ENCODE data around the gene SLC35E1.
A peak's percentile ranks its signal among the peaks of the same experiment; 100 is the strongest.

The SLC35E1 gene

DNA sequence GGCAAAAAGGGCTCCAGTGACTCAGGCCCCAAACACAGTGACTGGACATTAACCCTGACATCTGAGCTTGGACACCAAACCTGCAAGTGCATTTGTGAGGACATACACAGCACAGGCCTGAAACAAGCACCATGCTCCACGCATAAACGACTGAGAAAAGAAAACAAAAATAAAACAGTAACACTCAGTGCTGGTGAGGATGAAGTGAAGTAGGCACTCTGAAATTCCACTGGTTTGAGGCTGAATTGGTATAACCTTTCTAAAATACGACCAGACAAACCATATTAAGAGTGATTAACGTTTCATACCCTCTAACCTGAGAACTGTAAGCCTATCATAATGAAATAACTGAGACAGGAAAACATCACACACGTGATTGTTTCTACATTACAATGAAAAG is 5.5 kb downstream of the SLC35E1 start:
- Histone ChIP-seq H3K27ac (peak overlapping the region; percentile 86), H3K27me3 (no peaks in the 10 kb centered on the region), H3K4me3 (ENCODE audit: low read depth in 1 of 2, low read length in 1 of 2) (peak overlapping the region in 1 of 2 experiments; percentile 26), H3K36me3 (peaks cover 69% of the 10 kb centered on the region), H3K9me3 (no peaks in the 10 kb centered on the region), H3K4me1 (ENCODE audit: control insufficient read depth in 1 of 2, insufficient read depth in 1 of 2, low read depth in 1 of 2, low read length in 1 of 2) (peaks cover 18 to 25% of the 10 kb centered on the region in 2 experiments)
- TF ChIP-seq, protein P1, sequence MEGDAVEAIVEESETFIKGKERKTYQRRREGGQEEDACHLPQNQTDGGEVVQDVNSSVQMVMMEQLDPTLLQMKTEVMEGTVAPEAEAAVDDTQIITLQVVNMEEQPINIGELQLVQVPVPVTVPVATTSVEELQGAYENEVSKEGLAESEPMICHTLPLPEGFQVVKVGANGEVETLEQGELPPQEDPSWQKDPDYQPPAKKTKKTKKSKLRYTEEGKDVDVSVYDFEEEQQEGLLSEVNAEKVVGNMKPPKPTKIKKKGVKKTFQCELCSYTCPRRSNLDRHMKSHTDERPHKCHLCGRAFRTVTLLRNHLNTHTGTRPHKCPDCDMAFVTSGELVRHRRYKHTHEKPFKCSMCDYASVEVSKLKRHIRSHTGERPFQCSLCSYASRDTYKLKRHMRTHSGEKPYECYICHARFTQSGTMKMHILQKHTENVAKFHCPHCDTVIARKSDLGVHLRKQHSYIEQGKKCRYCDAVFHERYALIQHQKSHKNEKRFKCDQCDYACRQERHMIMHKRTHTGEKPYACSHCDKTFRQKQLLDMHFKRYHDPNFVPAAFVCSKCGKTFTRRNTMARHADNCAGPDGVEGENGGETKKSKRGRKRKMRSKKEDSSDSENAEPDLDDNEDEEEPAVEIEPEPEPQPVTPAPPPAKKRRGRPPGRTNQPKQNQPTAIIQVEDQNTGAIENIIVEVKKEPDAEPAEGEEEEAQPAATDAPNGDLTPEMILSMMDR (IDR thresholded peaks at IDR 0.05): no peak

DNA sequence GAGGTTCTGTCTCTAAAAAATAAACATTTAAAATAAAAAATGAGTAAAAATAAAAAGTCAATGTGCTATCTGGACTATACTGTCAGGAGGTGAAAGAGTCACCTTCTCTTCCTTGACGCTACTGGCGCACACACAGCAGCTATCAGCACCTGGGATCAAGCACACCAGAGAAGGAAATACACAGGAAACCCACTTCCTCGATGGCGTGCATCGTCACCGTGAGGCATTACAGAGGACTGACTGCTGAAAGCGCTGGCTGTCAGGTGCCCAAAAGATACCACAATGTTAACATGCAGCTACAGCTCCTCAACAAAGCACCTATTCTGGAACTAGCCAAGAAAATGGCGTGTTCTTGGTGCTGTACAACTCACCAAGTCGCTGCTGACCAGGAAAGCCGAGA is 6.1 kb downstream of the SLC35E1 start:
- Histone ChIP-seq H3K9me3 (no peaks in the 10 kb centered on the region), H3K36me3 (peaks cover 74% of the 10 kb centered on the region), H3K4me1 (ENCODE audit: control insufficient read depth in 1 of 2, insufficient read depth in 1 of 2, low read depth in 1 of 2, low read length in 1 of 2) (peaks cover 12 to 19% of the 10 kb centered on the region in 2 experiments), H3K4me3 (ENCODE audit: low read depth in 1 of 2, low read length in 1 of 2) (peak overlapping the region in 1 of 2 experiments; percentile 26), H3K27ac (peak overlapping the region; percentile 86), H3K27me3 (no peaks in the 10 kb centered on the region)
- TF ChIP-seq, protein P1 (IDR thresholded peaks at IDR 0.05): no peak

DNA sequence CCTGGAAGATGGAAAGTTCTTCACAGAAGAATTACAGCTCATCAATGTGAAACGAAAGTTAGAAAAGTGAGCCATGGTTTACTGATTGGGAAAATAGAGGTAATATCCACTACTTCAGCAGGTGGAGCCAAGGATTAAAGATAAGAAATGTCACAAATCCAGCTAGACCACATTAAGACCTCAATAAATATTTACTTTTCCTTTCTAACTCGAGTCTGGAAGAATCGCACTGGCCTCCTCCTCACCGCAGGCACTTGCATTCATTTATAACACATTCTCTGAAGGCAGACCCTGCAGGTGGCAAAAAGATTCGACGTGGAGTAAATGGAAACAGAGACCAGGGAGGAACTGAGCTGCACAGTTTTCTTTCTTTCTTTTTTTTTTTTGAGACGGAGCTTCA is 7.4 kb downstream of the SLC35E1 start:
- Histone ChIP-seq H3K4me3 (ENCODE audit: low read depth in 1 of 2, low read length in 1 of 2) (no peak overlapping the region), H3K27me3 (no peaks in the 10 kb centered on the region), H3K27ac (no peak overlapping the region), H3K36me3 (peaks cover 71% of the 10 kb centered on the region), H3K9me3 (no peaks in the 10 kb centered on the region), H3K4me1 (ENCODE audit: control insufficient read depth in 1 of 2, insufficient read depth in 1 of 2, low read depth in 1 of 2, low read length in 1 of 2) (peaks cover 8 to 11% of the 10 kb centered on the region in 2 experiments)
- TF ChIP-seq, protein P1 (IDR thresholded peaks at IDR 0.05): no peak

DNA sequence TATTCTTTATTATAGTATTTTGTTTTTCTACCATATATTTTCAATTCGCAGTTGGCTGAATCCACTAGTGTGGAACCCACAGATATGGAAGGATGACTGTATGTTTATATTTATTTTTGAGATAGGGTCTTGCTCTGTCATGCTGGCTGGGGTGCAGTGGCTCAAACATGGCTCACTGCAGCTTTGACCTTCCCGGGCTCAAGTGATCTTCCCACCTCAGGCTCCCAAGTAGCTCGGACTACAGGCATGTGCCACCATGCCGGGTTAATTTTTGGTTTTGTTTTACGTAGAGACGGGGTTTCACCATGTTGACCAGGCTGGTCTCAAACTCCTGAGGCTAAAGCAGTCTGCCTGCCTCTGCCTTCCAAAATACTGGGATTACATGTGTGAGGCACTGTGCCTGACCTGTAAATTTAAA is 9.6 kb downstream of the SLC35E1 start:
- H3K27ac ChIP-seq: no peak overlapping the region
- H3K4me3 ChIP-seq (ENCODE audit: low read depth in 1 of 2, low read length in 1 of 2): no peak overlapping the region
- TF ChIP-seq, protein P1 (IDR thresholded peaks at IDR 0.05): no peak
- H3K36me3 ChIP-seq: peaks cover 63% of the 10 kb centered on the region
- H3K9me3 ChIP-seq: no peaks in the 10 kb centered on the region
- no peaks in the 10 kb centered on the region for H3K27me3 ChIP-seq
- peaks cover 8 to 11% of the 10 kb centered on the region in 2 experiments for H3K4me1 ChIP-seq (ENCODE audit: control insufficient read depth in 1 of 2, insufficient read depth in 1 of 2, low read depth in 1 of 2, low read length in 1 of 2)

DNA sequence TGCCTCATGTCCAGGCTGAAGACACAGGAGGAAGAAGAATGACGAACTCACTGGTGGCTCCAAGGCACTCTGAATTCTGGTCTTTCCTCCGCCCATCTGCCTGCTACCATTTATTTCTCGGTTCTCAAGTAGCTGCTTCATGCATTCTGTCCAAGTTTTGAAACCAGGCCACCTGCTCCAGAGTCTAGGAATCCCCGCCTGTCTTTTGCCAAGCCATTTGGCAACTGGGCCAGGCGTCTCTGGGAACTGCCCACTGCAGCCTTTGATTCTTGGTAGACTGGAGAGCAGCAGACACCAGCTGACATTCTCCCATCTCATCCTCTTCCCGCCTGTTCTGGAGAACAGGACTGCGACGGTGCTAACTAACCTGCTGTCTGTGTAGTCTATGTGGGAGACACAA is 10.8 kb downstream of the SLC35E1 start:
- H3K4me1 ChIP-seq (ENCODE audit: control insufficient read depth in 1 of 2, insufficient read depth in 1 of 2, low read depth in 1 of 2, low read length in 1 of 2): peaks cover 7% of the 10 kb centered on the region in 2 experiments
- no peak overlapping the region for H3K27ac ChIP-seq
- no peaks in the 10 kb centered on the region for H3K9me3 ChIP-seq
- H3K4me3 ChIP-seq (ENCODE audit: low read depth in 1 of 2, low read length in 1 of 2): no peak overlapping the region
- peaks cover 69% of the 10 kb centered on the region for H3K36me3 ChIP-seq
- H3K27me3 ChIP-seq: no peaks in the 10 kb centered on the region
- TF ChIP-seq, protein P1 (IDR thresholded peaks at IDR 0.05): no peak
